ENCODE measurements around the gene SCNN1G. TPM values are rescaled to one million over a fixed set of nuclear protein-coding genes. Genes with fewer than 3 reads are reported as not detected.

SCNN1G gene
- total and polyA plus RNA-seq, 2 donors (not counting 1 experiment from before 2014, with no cell fraction given), result not detected

DNA sequence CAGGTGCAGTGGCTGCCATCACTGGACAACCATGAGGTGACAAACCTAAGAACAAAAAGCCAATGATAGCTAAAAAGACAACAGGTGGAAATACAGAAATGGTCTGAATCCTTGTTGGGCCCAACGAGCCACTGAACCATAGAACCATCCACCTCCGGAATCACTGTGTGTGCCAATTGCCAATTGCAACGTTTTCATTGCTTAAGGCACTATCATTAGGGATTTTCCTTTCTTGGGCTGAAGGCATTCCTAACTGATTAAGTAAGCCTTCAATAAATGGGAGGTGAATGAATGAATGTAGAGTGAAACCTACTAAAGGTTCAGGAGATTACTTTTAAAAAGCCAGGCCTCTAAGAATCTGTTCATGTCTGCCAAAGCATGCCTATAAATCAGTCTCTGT lies 36.9 kb upstream of the SCNN1G start:
- peaks cover 37% of the 10 kb centered on the region for H3K79me2 ChIP-seq (ENCODE audit: control insufficient read depth, insufficient read depth, low read length)
- H2AFZ ChIP-seq (ENCODE audit: low read length), result no peak overlapping the region
- no peaks in the 10 kb centered on the region for H3K27me3 ChIP-seq (ENCODE audit: control insufficient read depth, insufficient read depth, low read length)
- no peak overlapping the region for H3K27ac ChIP-seq (ENCODE audit: insufficient read depth, low read length)
- H4K20me1 ChIP-seq (ENCODE audit: control insufficient read depth, extremely low read depth, insufficient read depth, low read length), result no peaks in the 10 kb centered on the region
- peaks cover 3% of the 10 kb centered on the region for H3K4me1 ChIP-seq (ENCODE audit: control insufficient read depth, extremely low read depth, insufficient read depth, low read length)
- H3K4me3 ChIP-seq (replicated peaks in 1 of 4; ENCODE audit: control extremely low read depth in 1 of 4, insufficient read depth in 1 of 4, low read depth in 3 of 4, low read length in 4 of 4), result no peak overlapping the region
- H3K4me2 ChIP-seq (ENCODE audit: extremely low read depth, insufficient read depth, low read length), result no peak overlapping the region
- H3K36me3 ChIP-seq (ENCODE audit: control insufficient read depth, insufficient read depth, low read length), result no peaks in the 10 kb centered on the region
- H3K9me3 ChIP-seq (ENCODE audit: control insufficient read depth, insufficient read depth, low read depth, low read length), result no peaks in the 10 kb centered on the region
- TF ChIP-seq EZH2 (IDR thresholded peaks at IDR 0.05; ENCODE audit: low read length, missing control alignments), result no peak
- TF ChIP-seq, protein P1, sequence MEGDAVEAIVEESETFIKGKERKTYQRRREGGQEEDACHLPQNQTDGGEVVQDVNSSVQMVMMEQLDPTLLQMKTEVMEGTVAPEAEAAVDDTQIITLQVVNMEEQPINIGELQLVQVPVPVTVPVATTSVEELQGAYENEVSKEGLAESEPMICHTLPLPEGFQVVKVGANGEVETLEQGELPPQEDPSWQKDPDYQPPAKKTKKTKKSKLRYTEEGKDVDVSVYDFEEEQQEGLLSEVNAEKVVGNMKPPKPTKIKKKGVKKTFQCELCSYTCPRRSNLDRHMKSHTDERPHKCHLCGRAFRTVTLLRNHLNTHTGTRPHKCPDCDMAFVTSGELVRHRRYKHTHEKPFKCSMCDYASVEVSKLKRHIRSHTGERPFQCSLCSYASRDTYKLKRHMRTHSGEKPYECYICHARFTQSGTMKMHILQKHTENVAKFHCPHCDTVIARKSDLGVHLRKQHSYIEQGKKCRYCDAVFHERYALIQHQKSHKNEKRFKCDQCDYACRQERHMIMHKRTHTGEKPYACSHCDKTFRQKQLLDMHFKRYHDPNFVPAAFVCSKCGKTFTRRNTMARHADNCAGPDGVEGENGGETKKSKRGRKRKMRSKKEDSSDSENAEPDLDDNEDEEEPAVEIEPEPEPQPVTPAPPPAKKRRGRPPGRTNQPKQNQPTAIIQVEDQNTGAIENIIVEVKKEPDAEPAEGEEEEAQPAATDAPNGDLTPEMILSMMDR (conservative IDR thresholded peaks at IDR 0.05 in 1 of 2, IDR thresholded peaks at IDR 0.05 in 1 of 2; ENCODE audit: low read depth in 1 of 2, low read length in 2 of 2), result no peak
- peak; percentile 34 to 85 for DNase-seq (ENCODE audit: low read depth in 2 of 2)
- H3K9ac ChIP-seq (ENCODE audit: insufficient read depth, low read length), result no peak overlapping the region

DNA sequence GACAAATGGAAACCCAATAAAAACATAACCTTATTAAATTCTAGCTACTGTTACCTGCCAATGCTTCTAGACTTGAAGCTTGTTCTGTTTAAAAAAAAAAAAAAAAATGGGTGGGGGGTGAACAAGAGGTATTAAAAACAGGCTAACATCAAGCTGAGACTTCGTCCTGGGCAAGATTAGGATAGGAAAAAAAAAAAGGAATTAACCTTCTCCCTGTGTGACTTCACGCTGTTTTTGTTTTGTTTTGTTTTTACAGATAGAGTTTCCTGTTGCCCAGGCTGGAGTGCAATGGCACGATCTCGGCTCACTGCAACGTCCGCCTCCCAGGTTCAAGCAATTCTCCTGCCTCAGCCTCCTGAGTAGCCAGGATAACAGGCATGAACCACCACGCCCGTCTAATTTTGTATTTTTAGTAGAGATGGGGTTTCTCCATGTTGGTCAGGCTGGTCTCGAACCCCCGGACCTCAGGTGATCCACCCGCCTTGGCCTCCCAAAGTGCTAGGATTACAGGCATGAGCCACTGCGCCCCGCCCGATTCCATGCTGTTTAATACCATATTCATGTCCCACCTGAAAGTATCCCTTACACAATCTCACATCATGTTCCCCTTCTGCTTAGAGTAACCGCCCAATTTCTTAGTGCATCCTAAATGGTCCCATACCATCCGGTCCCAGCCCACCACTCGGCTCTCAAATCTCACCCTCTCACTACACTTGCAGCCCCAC lies 35.5 kb upstream of the SCNN1G start:
- Histone ChIP-seq H3K27ac (ENCODE audit: insufficient read depth, low read length) (no peak overlapping the region), H3K9me3 (ENCODE audit: control insufficient read depth, insufficient read depth, low read depth, low read length) (no peaks in the 10 kb centered on the region), H3K36me3 (ENCODE audit: control insufficient read depth, insufficient read depth, low read length) (no peaks in the 10 kb centered on the region), H3K79me2 (ENCODE audit: control insufficient read depth, insufficient read depth, low read length) (peaks cover 34% of the 10 kb centered on the region), H3K4me1 (ENCODE audit: control insufficient read depth, extremely low read depth, insufficient read depth, low read length) (peaks cover 3% of the 10 kb centered on the region), H3K4me2 (ENCODE audit: extremely low read depth, insufficient read depth, low read length) (peak overlapping the region; percentile 25), H4K20me1 (ENCODE audit: control insufficient read depth, extremely low read depth, insufficient read depth, low read length) (no peaks in the 10 kb centered on the region), H3K27me3 (ENCODE audit: control insufficient read depth, insufficient read depth, low read length) (no peaks in the 10 kb centered on the region), H3K9ac (ENCODE audit: insufficient read depth, low read length) (no peak overlapping the region), H2AFZ (ENCODE audit: low read length) (no peak overlapping the region), H3K4me3 (replicated peaks in 1 of 4; ENCODE audit: control extremely low read depth in 1 of 4, insufficient read depth in 1 of 4, low read depth in 3 of 4, low read length in 4 of 4) (no peak overlapping the region)
- DNase-seq (ENCODE audit: low read depth in 2 of 2), result no peak
- no peak for TF ChIP-seq EZH2 (IDR thresholded peaks at IDR 0.05; ENCODE audit: low read length, missing control alignments)
- TF ChIP-seq, protein P1 (conservative IDR thresholded peaks at IDR 0.05 in 1 of 2, IDR thresholded peaks at IDR 0.05 in 1 of 2; ENCODE audit: low read depth in 1 of 2, low read length in 2 of 2), result no peak

DNA sequence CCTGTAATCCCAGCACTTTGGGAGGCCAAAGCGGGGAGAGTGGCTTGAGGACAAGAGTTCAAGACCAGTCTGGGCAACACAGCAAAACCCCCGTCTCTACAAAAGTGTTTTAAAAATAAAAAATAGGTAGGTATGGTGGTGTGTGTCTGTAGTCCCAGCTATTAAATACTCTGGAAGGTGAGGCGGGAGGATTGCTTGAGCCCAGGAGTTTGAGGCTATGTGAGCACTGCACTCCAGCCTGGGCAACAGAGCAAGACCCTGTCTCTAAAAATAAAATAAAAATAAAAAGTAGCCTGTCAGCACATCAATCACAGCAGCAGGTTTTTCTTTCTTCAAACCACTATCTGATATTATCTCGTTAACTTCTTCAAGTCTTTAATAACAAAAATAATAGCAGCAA lies 34.9 kb upstream of the SCNN1G start:
- Histone ChIP-seq H3K9me3 (ENCODE audit: control insufficient read depth, insufficient read depth, low read depth, low read length) (no peaks in the 10 kb centered on the region), H3K79me2 (ENCODE audit: control insufficient read depth, insufficient read depth, low read length) (peaks cover 28% of the 10 kb centered on the region), H3K27me3 (ENCODE audit: control insufficient read depth, insufficient read depth, low read length) (no peaks in the 10 kb centered on the region), H3K4me3 (replicated peaks in 1 of 4; ENCODE audit: control extremely low read depth in 1 of 4, insufficient read depth in 1 of 4, low read depth in 3 of 4, low read length in 4 of 4) (peak overlapping the region in 2 of 4 experiments; percentile 76 to 82), H2AFZ (ENCODE audit: low read length) (no peak overlapping the region), H3K4me1 (ENCODE audit: control insufficient read depth, extremely low read depth, insufficient read depth, low read length) (peaks cover 3% of the 10 kb centered on the region), H3K4me2 (ENCODE audit: extremely low read depth, insufficient read depth, low read length) (peak overlapping the region; percentile 25), H3K27ac (ENCODE audit: insufficient read depth, low read length) (no peak overlapping the region), H4K20me1 (ENCODE audit: control insufficient read depth, extremely low read depth, insufficient read depth, low read length) (no peaks in the 10 kb centered on the region), H3K36me3 (ENCODE audit: control insufficient read depth, insufficient read depth, low read length) (no peaks in the 10 kb centered on the region), H3K9ac (ENCODE audit: insufficient read depth, low read length) (no peak overlapping the region)
- no peak for DNase-seq (ENCODE audit: low read depth in 2 of 2)
- TF ChIP-seq EZH2 (IDR thresholded peaks at IDR 0.05; ENCODE audit: low read length, missing control alignments), result no peak
- TF ChIP-seq, protein P1 (conservative IDR thresholded peaks at IDR 0.05 in 1 of 2, IDR thresholded peaks at IDR 0.05 in 1 of 2; ENCODE audit: low read depth in 1 of 2, low read length in 2 of 2), result no peak

All from fibroblast of lung (primary cell).